Measurements from ENCODE around the gene WWOX. TPM values are rescaled to one million over a fixed set of nuclear protein-coding genes. Genes with fewer than 3 reads are reported as not detected.

WWOX gene
- total and polyA plus RNA-seq, 2 donors (not counting 3 experiments of a cell fraction or from before 2014, with no cell fraction given) = 6.2 to 12.5 TPM

DNA sequence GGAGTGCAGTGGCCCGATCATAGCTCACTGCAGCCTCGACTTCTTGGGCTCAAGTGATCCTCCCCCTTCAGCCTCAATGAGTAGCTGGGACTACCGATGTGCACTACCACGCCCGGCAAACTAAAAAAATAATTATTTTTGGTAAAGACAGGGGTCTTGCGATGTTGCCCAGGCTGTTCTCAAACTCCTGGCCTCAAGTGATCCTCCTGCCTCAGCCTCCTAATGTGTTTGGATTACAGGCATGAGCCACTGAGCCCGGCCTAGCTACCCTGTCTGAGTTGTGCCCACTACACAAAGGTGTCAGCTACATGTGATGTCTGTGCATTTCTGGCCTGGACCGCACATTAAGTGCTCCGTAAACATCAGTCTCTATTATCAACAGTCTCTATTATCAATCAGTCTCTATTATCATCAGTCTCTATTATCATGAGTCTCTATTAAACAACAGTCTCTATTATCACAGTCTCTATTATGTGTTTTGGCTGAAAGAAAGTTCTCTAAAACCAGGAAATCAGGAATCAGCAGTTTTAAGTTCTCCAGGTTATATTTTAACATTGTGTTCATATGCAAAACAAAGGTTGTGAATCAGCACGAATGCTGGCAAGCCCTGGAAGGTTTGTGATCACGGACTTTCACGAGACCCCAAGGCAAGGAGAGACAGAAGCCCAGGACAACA is 721 bp upstream of the WWOX start:
- Histone ChIP-seq H3K4me2 (ENCODE audit: insufficient read depth, low read length) (peak overlapping the region; percentile 76), H4K20me1 (replicated peaks; ENCODE audit: control insufficient read depth, extremely low read depth, insufficient read depth, low read length) (no peaks in the 10 kb centered on the region), H3K27ac (ENCODE audit: insufficient read depth, low read depth, low read length) (peak overlapping the region; percentile 10), H3K9me3 (replicated peaks; ENCODE audit: control insufficient read depth, insufficient read depth, low read length) (no peaks in the 10 kb centered on the region), H3K9me1 (replicated peaks; ENCODE audit: control insufficient read depth, extremely low read depth, insufficient read depth, low read length) (no peaks in the 10 kb centered on the region), H3K4me1 (ENCODE audit: control insufficient read depth, extremely low read depth, insufficient read depth, low read length) (peaks cover 9% of the 10 kb centered on the region), H3K9ac (replicated peaks; ENCODE audit: extremely low read depth, insufficient read depth, low read length) (peak overlapping the region; percentile 54), H3K4me3 (replicated peaks in 1 of 3; ENCODE audit: insufficient read depth in 1 of 3, low read depth in 1 of 3, low read length in 3 of 3) (peak overlapping the region in 2 of 3 experiments; percentile 54 to 79), H3K27me3 (ENCODE audit: control insufficient read depth in 2 of 2, insufficient read depth in 2 of 2, low read length in 2 of 2) (no peaks in the 10 kb centered on the region), H2AFZ (ENCODE audit: low read depth, low read length) (peak overlapping the region; percentile 76), H3K79me2 (ENCODE audit: control insufficient read depth, insufficient read depth, low read length) (no peaks in the 10 kb centered on the region), H3K36me3 (ENCODE audit: control insufficient read depth in 2 of 2, extremely low read depth in 1 of 2, insufficient read depth in 2 of 2, low read length in 2 of 2) (no peaks in the 10 kb centered on the region)
- TSS peak; percentile 22 for BruUV-seq (replicated peaks)
- intact Hi-C loops (cut with micrococcal nuclease) (loop anchor here (1.0 to 5.0 kb wide), 6 partner anchors 50 to 908 kb away; partner anchors contain the start of gene NUDT7), dilution Hi-C loops (cut with MboI; ENCODE audit: extremely low pct_ligation_motif_present, low sequenced_read_pairs) (no loop called here)
- ChIA-PET CTCF (interaction anchor here (0.7 to 1.1 kb wide), 6 partner anchors 44 to 862 kb away, joined by 3 to 10 read pairs (median 4); no protein-coding TSS in a partner anchor), POLR2A (no interaction called here)
- TF ChIP-seq EZH2 (IDR thresholded peaks at IDR 0.05; ENCODE audit: borderline replicate concordance, low read depth, low read length, severe bottlenecking) (no peak), POLR2AphosphoS5 (IDR thresholded peaks at IDR 0.05; ENCODE audit: insufficient read depth, low read depth, low read length) (no peak), JUN (IDR thresholded peaks at IDR 0.05; ENCODE audit: borderline replicate concordance, insufficient read depth, insufficient read length, low read depth) (no peak), POLR2A (IDR thresholded peaks at IDR 0.05; ENCODE audit: low read depth, low read length) (no peak)
- TF ChIP-seq, protein P1, sequence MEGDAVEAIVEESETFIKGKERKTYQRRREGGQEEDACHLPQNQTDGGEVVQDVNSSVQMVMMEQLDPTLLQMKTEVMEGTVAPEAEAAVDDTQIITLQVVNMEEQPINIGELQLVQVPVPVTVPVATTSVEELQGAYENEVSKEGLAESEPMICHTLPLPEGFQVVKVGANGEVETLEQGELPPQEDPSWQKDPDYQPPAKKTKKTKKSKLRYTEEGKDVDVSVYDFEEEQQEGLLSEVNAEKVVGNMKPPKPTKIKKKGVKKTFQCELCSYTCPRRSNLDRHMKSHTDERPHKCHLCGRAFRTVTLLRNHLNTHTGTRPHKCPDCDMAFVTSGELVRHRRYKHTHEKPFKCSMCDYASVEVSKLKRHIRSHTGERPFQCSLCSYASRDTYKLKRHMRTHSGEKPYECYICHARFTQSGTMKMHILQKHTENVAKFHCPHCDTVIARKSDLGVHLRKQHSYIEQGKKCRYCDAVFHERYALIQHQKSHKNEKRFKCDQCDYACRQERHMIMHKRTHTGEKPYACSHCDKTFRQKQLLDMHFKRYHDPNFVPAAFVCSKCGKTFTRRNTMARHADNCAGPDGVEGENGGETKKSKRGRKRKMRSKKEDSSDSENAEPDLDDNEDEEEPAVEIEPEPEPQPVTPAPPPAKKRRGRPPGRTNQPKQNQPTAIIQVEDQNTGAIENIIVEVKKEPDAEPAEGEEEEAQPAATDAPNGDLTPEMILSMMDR (IDR thresholded peaks at IDR 0.05; ENCODE audit: extremely low read depth in 1 of 2, insufficient read depth in 1 of 2, low read depth in 1 of 2, low read length in 2 of 2) = no peak
- FAIRE-seq (peak; percentile 8), DNase-seq (ENCODE audit: low read depth, low spot score) (no peak)
